Activated CD4-positive, CD25-positive, alpha-beta regulatory T cell treated with anti-CD3 and anti-CD28 coated beads, Interleukin-2, amount 50 U/mL, for 72 hours (primary cell): ENCODE results near the gene TMEM19.

Experiments used
- DNase-seq: peaks from one replicate; pipeline ENCODE4 v3.0.0; 2021

The TMEM19 gene

GRCh38 chr12:71719647-71720370 lies 33.9 kb downstream of the TMEM19 start:
- DNase-seq = no peak

- no peak for DNase-seq
These were observed 36.1 kb downstream of the TMEM19 start for GRCh38 chr12:71721783-71722505.

- DNase-seq = no peak
These were observed 39.1 kb downstream of the TMEM19 start for GRCh38 chr12:71725011-71725410.

- DNase-seq = no peak
These were observed 40.7 kb downstream of the TMEM19 start for GRCh38 chr12:71726548-71726947.

GRCh38 chr12:71727958-71728357 lies 42.1 kb downstream of the TMEM19 start:
- no peak for DNase-seq

- no peak for DNase-seq
These were observed 45.1 kb downstream of the TMEM19 start for GRCh38 chr12:71730936-71731335.

GRCh38 chr12:71731439-71732356 lies 45.8 kb downstream of the TMEM19 start:
- no peak for DNase-seq

GRCh38 chr12:71732357-71732712 lies 46.5 kb downstream of the TMEM19 start:
- no peak for DNase-seq

- no peak for DNase-seq
These were observed 51.3 kb downstream of the TMEM19 start for GRCh38 chr12:71737197-71737596.

- no peak for DNase-seq
These were observed 57.1 kb downstream of the TMEM19 start for GRCh38 chr12:71742998-71743397.

- no peak for DNase-seq
These were observed 58.8 kb downstream of the TMEM19 start for GRCh38 chr12:71744522-71745300.

- peak; percentile 36 for DNase-seq
These were observed 61.2 kb downstream of the TMEM19 start for GRCh38 chr12:71746974-71747611.

- no peak for DNase-seq
These were observed 62.4 kb downstream of the TMEM19 start for GRCh38 chr12:71748081-71748850.

GRCh38 chr12:71749666-71750065 lies 63.8 kb downstream of the TMEM19 start:
- no peak for DNase-seq

GRCh38 chr12:71752891-71753290 lies 67.0 kb downstream of the TMEM19 start:
- DNase-seq = no peak
